ENCODE measurements around the gene ATOSB. TPM values are rescaled to one million over a fixed set of nuclear protein-coding genes. Genes with fewer than 3 reads are reported as not detected.

Gene ATOSB
- total and polyA plus RNA-seq, 2 experiments from 2014 or later: 2.3 to 6.1 TPM

- TF ChIP-seq ETS1 (IDR thresholded peaks at IDR 0.05): no peak
- TF ChIP-seq EZH2phosphoT487 (IDR thresholded peaks at IDR 0.05; ENCODE audit: unreplicated experiment): no peak
- TF ChIP-seq STAT1 (IDR thresholded peaks at IDR 0.05; ENCODE audit: unreplicated experiment): no peak
- TF ChIP-seq CREB1 (CRISPR knock-in tag; IDR thresholded peaks at IDR 0.05; ENCODE audit: low read depth): no peak
- TF ChIP-seq CTCF (conservative IDR thresholded peaks at IDR 0.05; ENCODE audit: low read depth in 2 of 2): no peak
Observed at GRCh38 chr9:35079041-35079425, 36.6 kb downstream of the ATOSB start (continued).

GRCh38 chr9:35078066-35078465 is 37.6 kb downstream of the ATOSB start:
- peaks cover 7% of the 10 kb centered on the region for H3K4me1 ChIP-seq (ENCODE audit: insufficient read depth)
- H3K27ac ChIP-seq (ENCODE audit: low read depth): no peak overlapping the region
- Mint-ChIP-seq H3K27me3 (ENCODE audit: insufficient read depth, low read depth, poor library complexity) (peaks cover 8% of the 10 kb centered on the region), H3K9me3 (no peaks in the 10 kb centered on the region), H3K4me1 (peaks cover 17% of the 10 kb centered on the region), H3K27ac (peak overlapping the region; percentile 83; the same call in 1 of the 2 replicates), H3K36me3 (ENCODE audit: low read depth) (peaks cover 49% of the 10 kb centered on the region), H3K4me3 (peak overlapping the region; percentile 93)
- H3K79me2 ChIP-seq (replicated peaks; ENCODE audit: insufficient read depth): peaks cover 24% of the 10 kb centered on the region
- H3K4me2 ChIP-seq: peak overlapping the region; percentile 74
- H3K36me3 ChIP-seq (ENCODE audit: insufficient read depth): peaks cover 3% of the 10 kb centered on the region; the same call in 1 of the 2 replicates
- H3K4me3 ChIP-seq: peak overlapping the region; percentile 91
- H3F3A ChIP-seq (replicated peaks; ENCODE audit: low read depth): 0 out of 2 replicates have a peak, but pooled peaks cover 7% of the 10 kb centered on the region
- ATAC-seq: no peak
- DNase-seq (ENCODE audit: low spot score): no peak
- H2AFZ ChIP-seq: no peak overlapping the region
- TF ChIP-seq ZNF462 (CRISPR knock-in tag; IDR thresholded peaks at IDR 0.05) (no peak), ZNF114 (CRISPR knock-in tag; IDR thresholded peaks at IDR 0.05) (no peak), ZNF331 (CRISPR knock-in tag; IDR thresholded peaks at IDR 0.05; ENCODE audit: low read depth) (no peak), EZH2phosphoT487 (IDR thresholded peaks at IDR 0.05; ENCODE audit: unreplicated experiment) (no peak), ETS1 (IDR thresholded peaks at IDR 0.05) (no peak), STAT1 (IDR thresholded peaks at IDR 0.05; ENCODE audit: unreplicated experiment) (no peak), REST (IDR thresholded peaks at IDR 0.05; ENCODE audit: unreplicated experiment) (no peak), POLR2AphosphoS5 (IDR thresholded peaks at IDR 0.05; ENCODE audit: low read depth) (no peak)
- no peaks in the 10 kb centered on the region for H3K27me3 ChIP-seq (ENCODE audit: insufficient read depth)
- H4K20me1 ChIP-seq (replicated peaks; ENCODE audit: insufficient read depth): no peaks in the 10 kb centered on the region; the same call in 1 of the 2 replicates
- H3K9me2 ChIP-seq (ENCODE audit: insufficient read depth): no peaks in the 10 kb centered on the region

Data from GM23338 (cell line).